ENCODE results near the gene LEKR1. TPM values are rescaled to one million over a fixed set of nuclear protein-coding genes. Genes with fewer than 3 reads are reported as not detected.

The LEKR1 gene
- total and polyA plus RNA-seq, 2 of the 13 experiments (the other 11 are each of a cell fraction or from before 2014, with no cell fraction given) = 0.49 to 1.5 TPM

DNA sequence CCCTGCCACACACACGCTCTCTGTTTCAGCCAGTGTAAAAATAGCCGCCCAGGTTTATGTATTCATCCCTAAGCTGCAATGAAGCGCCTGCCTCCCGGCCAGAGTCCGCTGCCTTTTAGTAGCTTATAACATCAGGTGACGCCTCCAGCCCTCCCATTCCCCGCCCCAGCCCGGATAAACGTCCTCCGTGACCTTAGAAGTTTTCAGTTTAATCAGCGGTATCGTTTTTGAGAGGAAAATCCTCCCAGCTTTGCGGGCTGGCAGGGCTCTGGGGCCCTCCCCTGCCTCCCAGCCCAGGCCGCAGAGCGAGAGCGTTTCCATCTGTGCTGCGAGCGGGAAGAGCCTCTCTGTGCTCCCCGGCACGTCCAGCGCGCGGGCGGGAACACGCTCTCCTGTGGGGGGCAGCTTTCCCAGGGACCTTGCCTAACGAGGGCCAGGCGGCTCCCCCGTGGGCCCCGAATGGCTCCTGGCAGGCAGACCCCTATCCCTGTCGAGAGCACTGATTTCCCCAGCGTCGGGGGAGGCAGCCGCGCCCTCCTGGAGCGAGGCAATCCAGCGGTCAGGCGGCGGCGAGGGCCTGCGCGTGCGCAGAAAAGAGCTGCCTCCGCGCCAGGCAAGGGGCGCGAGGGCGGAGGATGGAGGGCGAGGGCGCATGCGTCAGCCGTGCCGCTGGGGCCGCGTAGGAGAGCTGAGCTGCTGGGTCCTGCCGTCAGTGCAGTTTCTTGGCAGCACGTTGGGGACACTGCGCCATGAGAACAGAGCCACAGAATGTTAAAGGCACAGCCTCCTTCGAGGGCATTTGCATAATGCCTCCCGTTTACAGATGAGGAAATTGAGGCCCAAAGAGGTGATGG is 262.7 kb downstream of the LEKR1 start (continued):
- peak; percentile 95 for TF ChIP-seq ZGPAT (CRISPR knock-in tag; IDR thresholded peaks at IDR 0.05)
- TF ChIP-seq ZNF784 (CRISPR knock-in tag; IDR thresholded peaks at IDR 0.05; ENCODE audit: borderline replicate concordance) = peak; percentile 91; the same call in 1 of the 2 replicates
- TF ChIP-seq RARG (CRISPR knock-in tag; IDR thresholded peaks at IDR 0.05; ENCODE audit: low read depth) = no peak
- TF ChIP-seq HOXD1 (CRISPR knock-in tag; IDR thresholded peaks at IDR 0.05) = no peak
- TF ChIP-seq CEBPG (CRISPR knock-in tag; IDR thresholded peaks at IDR 0.05) = 0 out of 2 replicates have a peak, but pooled peaks have one; percentile 6
- TF ChIP-seq XRCC5 (optimal IDR thresholded peaks at IDR 0.05; ENCODE audit: low read length) = peak; percentile 35
- no peak for TF ChIP-seq EZH2 (conservative IDR thresholded peaks at IDR 0.05; ENCODE audit: low read depth, low read length)
- no peak for TF ChIP-seq SP1 (IDR thresholded peaks at IDR 0.05)
- TF ChIP-seq SP1 (CRISPR knock-in tag; IDR thresholded peaks at IDR 0.05) = 0 out of 2 replicates have a peak, but pooled peaks have one; percentile 7
- TF ChIP-seq GABPA (IDR thresholded peaks at IDR 0.05; ENCODE audit: low read depth, low read length) = no peak
- TF ChIP-seq GABPA (CRISPR knock-in tag; IDR thresholded peaks at IDR 0.05; ENCODE audit: low read depth) = no peak
- TF ChIP-seq ZC3H4 (CRISPR knock-in tag; IDR thresholded peaks at IDR 0.05; ENCODE audit: borderline replicate concordance) = peak; percentile 72; the same call in 1 of the 2 replicates
- TF ChIP-seq ZNF326 (CRISPR knock-in tag; IDR thresholded peaks at IDR 0.05; ENCODE audit: borderline replicate concordance) = no peak
- no peak for TF ChIP-seq HES4 (CRISPR knock-in tag; IDR thresholded peaks at IDR 0.05; ENCODE audit: borderline replicate concordance)
- TF ChIP-seq NAIF1 (CRISPR knock-in tag; IDR thresholded peaks at IDR 0.05; ENCODE audit: borderline replicate concordance) = peak; percentile 85; the same call in 1 of the 2 replicates
- TF ChIP-seq JARID2 (CRISPR knock-in tag; IDR thresholded peaks at IDR 0.05; ENCODE audit: insufficient replicate concordance) = no peak
- 0 out of 2 replicates have a peak, but pooled peaks have one; percentile 33 for TF ChIP-seq ZSCAN12 (CRISPR knock-in tag; IDR thresholded peaks at IDR 0.05)
- TF ChIP-seq, protein P1, sequence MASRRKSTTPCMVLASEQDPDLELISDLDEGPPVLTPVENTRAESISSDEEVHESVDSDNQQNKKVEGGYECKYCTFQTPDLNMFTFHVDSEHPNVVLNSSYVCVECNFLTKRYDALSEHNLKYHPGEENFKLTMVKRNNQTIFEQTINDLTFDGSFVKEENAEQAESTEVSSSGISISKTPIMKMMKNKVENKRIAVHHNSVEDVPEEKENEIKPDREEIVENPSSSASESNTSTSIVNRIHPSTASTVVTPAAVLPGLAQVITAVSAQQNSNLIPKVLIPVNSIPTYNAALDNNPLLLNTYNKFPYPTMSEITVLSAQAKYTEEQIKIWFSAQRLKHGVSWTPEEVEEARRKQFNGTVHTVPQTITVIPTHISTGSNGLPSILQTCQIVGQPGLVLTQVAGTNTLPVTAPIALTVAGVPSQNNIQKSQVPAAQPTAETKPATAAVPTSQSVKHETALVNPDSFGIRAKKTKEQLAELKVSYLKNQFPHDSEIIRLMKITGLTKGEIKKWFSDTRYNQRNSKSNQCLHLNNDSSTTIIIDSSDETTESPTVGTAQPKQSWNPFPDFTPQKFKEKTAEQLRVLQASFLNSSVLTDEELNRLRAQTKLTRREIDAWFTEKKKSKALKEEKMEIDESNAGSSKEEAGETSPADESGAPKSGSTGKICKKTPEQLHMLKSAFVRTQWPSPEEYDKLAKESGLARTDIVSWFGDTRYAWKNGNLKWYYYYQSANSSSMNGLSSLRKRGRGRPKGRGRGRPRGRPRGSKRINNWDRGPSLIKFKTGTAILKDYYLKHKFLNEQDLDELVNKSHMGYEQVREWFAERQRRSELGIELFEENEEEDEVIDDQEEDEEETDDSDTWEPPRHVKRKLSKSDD (CRISPR knock-in tag; IDR thresholded peaks at IDR 0.05; ENCODE audit: low read depth) = peak; percentile 65
- TF ChIP-seq GMEB2 (CRISPR knock-in tag; IDR thresholded peaks at IDR 0.05; ENCODE audit: low read depth) = 0 out of 2 replicates have a peak, but pooled peaks have one; percentile 32
- TF ChIP-seq FOXO1 (CRISPR knock-in tag; IDR thresholded peaks at IDR 0.05) = 0 out of 2 replicates have a peak, but pooled peaks have one; percentile 24
- no peak for TF ChIP-seq RFX5 (IDR thresholded peaks at IDR 0.05; ENCODE audit: low read depth, low read length)
- TF ChIP-seq ZKSCAN5 (CRISPR knock-in tag; IDR thresholded peaks at IDR 0.05) = no peak
- TF ChIP-seq SIN3A (IDR thresholded peaks at IDR 0.05; ENCODE audit: borderline replicate concordance, low read depth, low read length) = no peak
- peak; percentile 62 for TF ChIP-seq MAFG (CRISPR knock-in tag; IDR thresholded peaks at IDR 0.05)
- peak; percentile 84 for TF ChIP-seq TAF1 (CRISPR knock-in tag; IDR thresholded peaks at IDR 0.05)
